GM10266 (cell line): ENCODE results near the gene CHTF18.

Experiments used
- DNase-seq: peaks from one replicate; pipeline ENCODE4 v3.0.0; 2012; ENCODE audit errors: extremely low spot score
- CTCF ChIP-seq: IDR thresholded peaks from 2 replicates; pipeline ENCODE4 v1.5.1; 2012; ENCODE audit warnings: mild to moderate bottlenecking, low read depth; ENCODE audit not compliant: control insufficient read depth, insufficient read depth; ENCODE audit errors: missing control alignments

CHTF18 gene

DNA sequence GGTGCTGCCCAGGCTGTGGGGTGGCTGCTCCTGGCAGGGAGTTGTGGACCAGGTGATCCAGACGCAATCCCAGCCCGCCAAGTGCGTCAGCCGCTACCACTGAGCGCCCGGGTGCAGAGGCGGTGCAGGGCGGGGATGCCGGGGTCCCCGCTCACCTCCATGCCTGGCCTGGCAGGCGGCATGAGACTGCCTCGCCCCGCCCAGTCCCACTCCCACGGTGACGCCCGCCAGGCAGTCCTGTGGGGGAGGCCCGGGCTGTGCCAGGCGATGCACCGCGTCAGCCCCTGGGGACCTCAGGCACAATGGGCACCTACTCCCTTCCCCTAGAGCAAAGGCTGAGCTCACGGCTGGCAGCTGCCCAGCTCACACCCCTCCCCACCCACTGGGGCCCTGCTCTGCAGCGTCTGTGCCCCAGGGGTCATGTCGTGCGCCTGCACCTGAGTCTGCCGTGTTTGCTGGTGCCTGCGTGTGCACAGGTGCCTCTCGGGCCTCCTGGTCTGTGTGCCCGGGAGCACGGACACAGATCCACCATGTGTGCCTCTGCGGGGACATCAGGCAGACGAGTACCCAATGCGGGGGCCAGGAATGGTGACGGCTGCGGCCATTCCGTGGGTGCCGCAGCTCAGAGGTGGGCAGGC is 5.5 kb upstream of the CHTF18 start:
- no peak for TF ChIP-seq CTCF
- no peak for DNase-seq

DNA sequence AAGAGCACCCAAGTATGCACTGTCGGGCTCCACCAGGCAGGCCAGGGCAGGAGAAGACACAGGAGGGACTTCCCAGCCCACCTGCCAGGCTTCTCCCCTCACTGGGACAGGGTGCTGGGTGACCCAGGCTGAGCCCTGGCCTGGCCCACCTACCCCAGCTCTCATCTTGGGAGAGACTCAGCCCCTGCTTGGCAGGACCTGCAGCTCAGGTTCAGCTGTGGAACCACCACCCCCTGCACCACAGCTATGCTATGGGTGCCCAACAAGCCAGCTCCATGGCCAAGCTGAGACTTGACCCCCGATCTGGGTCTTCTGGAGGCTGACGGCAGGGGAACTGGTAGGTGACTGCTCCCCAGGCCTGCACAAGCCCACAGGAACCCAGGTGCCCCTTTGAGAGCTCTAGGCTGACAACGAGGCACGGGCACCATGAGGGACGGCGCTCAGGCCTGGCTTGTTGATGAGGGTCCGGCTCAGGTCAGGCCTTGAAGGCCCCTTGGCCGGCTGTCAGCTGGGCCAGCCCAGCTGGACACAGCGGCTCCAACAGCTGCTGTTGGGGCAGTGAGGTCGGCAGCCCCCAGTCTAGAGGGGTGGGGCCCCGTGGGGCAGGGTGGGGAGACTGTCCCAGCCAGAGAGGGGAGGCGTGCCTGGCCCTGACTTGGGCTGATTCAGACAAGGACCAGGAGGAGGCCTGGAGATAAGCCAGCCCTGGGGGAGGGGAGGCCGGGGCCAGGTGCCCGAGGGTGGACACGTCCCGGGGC is 4.8 kb upstream of the CHTF18 start:
- DNase-seq: no peak
- TF ChIP-seq CTCF: no peak

- no peak for DNase-seq
- TF ChIP-seq CTCF: no peak
Measured at GRCh38 chr16:784431-784830, 4.0 kb upstream of the CHTF18 start.

GRCh38 chr16:785563-786535 is 2.6 kb upstream of the CHTF18 start:
- peak; percentile 85 for DNase-seq
- peak; percentile 84 for TF ChIP-seq CTCF

GRCh38 chr16:787321-787966 is 976 bp upstream of the CHTF18 start:
- DNase-seq: no peak
- no peak for TF ChIP-seq CTCF

DNA sequence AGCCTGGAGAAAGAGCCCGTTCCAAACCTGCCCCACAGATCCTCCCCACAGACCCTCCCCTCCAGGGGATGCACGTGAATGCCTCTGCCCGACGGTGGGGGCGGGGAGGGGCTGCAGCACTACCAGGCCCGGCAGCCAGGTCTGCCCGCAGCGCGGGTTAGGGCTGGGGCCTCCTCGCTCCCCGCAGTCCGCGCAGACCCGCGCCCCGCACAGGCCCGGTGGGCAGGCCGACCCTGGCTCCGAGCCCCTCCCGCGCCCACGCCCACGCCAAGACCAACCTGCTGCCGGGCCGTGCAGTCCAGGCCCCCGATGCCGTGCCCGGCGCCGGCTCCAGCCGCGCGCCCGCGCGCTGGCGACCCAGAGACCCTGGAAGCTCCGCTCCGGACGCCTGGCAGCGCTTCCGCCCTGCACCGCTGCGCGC is 432 bp upstream of the CHTF18 start, which contains the start of gene RPUSD1:
TSS of gene RPUSD1 (minus strand) at position 404 of the 421 bp plus-strand sequence. CDS start 644 bp downstream, outside the sequence.
- DNase-seq: no peak
- TF ChIP-seq CTCF: no peak
